Suprapubic skin (tissue), 4 donors: ENCODE data around the gene TTLL7. TPM values are rescaled to one million over a fixed set of nuclear protein-coding genes. Genes with fewer than 3 reads are reported as not detected.

ENCODE experiments used
- DNase-seq, 2 donors: peaks; one replicate each; pipeline ENCODE4 v3.0.0-alpha.2; 2019; ENCODE audit warnings: low spot score in 2 of 2
- H3K27ac ChIP-seq: fragments of 200-600 bp; sonication (generic); one replicate; pipeline ENCODE4 v1.5.1; 2019
- H3K27me3 ChIP-seq: fragments of 200-600 bp; sonication (generic); one replicate; pipeline ENCODE4 v1.5.1; 2019
- H3K36me3 ChIP-seq: fragments of 200-600 bp; sonication (generic); one replicate; pipeline ENCODE4 v1.5.1; 2019
- H3K4me1 ChIP-seq: fragments of 200-600 bp; sonication (generic); one replicate; pipeline ENCODE4 v1.5.1; 2019
- H3K4me3 ChIP-seq: fragments of 200-600 bp; sonication (generic); one replicate; pipeline ENCODE4 v1.5.1; 2019; ENCODE audit warnings: mild to moderate bottlenecking
- H3K9me3 ChIP-seq: fragments of 200-600 bp; sonication (generic); one replicate; pipeline ENCODE4 v1.5.1; 2019
- CTCF ChIP-seq, 2 donors: fragments of 200-600 bp in 1 of 2; fragments of 450-650 bp in 1 of 2; sonication (generic) in 1 of 2; IDR thresholded peaks; one replicate each; pipeline ENCODE4 v1.5.1; 2016 to 2019; ENCODE audit warnings: antibody characterized with exemption in 2 of 2, mild to moderate bottlenecking in 1 of 2, moderate library complexity in 1 of 2
- EP300 ChIP-seq: sonication (generic); formaldehyde crosslinking; IDR thresholded peaks from one replicate; pipeline ENCODE4 v1.6.1; 2017; ENCODE audit warnings: antibody characterized with exemption
- POLR2A ChIP-seq, 2 donors: fragments of 450-650 bp; IDR thresholded peaks; one replicate each; pipeline ENCODE4 v1.6.1; 2017; ENCODE audit warnings: antibody characterized with exemption in 2 of 2, mild to moderate bottlenecking in 2 of 2, moderate library complexity in 2 of 2
- POLR2AphosphoS5 ChIP-seq, 3 donors: sonication (generic); formaldehyde crosslinking; IDR thresholded peaks; one replicate each; pipeline ENCODE4 v1.6.1; 2017; ENCODE audit warnings: antibody characterized with exemption in 3 of 3
- WGBS: methylation state at CpG from one replicate; pipeline ENCODE4 v1.1.5; 2018; 5-methylcytosine and 5-hydroxymethylcytosine counted together
- total RNA-seq, 4 donors: library from RNA; depleted of rRNA; stranded (reverse); fragments of >200 nt; gene quantifications; one replicate each; pipeline ENCODE4 v1.1.0, GENCODE V29; 2016

The TTLL7 gene
- total RNA-seq, 4 donors from 2014 or later, result 1.5 to 3.1 (median 2.3) TPM

DNA sequence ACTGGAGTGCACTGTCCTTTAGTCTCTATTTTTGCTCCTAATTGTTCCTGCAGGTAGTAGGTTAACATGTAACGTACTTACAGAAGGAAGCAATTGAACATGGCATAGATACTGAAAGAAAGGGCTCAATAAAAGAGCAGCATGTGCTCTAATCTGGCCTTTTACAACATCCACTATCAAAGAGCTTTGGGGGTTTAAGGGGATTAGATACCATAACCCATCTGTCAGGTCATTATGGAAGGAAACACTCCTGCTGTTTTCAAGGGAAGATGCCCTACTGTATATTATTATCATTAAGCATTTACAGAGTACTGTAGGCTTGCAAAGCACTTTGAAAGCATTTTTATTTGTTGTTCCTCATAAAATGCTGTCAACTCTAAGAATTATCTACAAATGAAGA is 152.8 kb downstream of the TTLL7 start:
- WGBS, result 100% methylated on average over 1 of the region's 1 CpG
- peaks cover 5% of the 10 kb centered on the region for H3K4me1 ChIP-seq
- H3K9me3 ChIP-seq, result no peaks in the 10 kb centered on the region
- H3K36me3 ChIP-seq, result no peaks in the 10 kb centered on the region
- no peak overlapping the region for H3K27ac ChIP-seq
- H3K4me3 ChIP-seq, result no peak overlapping the region
- DNase-seq, result no peak
- H3K27me3 ChIP-seq, result no peaks in the 10 kb centered on the region
- TF ChIP-seq EP300 (no peak), POLR2A (IDR thresholded peaks at IDR 0.05) (no peak), CTCF (IDR thresholded peaks at IDR 0.05) (no peak), POLR2AphosphoS5 (IDR thresholded peaks at IDR 0.05) (no peak)

- WGBS, result 36% methylated on average over 4 of the region's 4 CpGs
- TF ChIP-seq EP300, result no peak
- TF ChIP-seq CTCF (IDR thresholded peaks at IDR 0.05), result no peak
- no peak for TF ChIP-seq POLR2A (IDR thresholded peaks at IDR 0.05)
- TF ChIP-seq POLR2AphosphoS5 (IDR thresholded peaks at IDR 0.05), result no peak
- Histone ChIP-seq H3K9me3 (no peaks in the 10 kb centered on the region), H3K4me1 (peaks cover 5% of the 10 kb centered on the region), H3K27me3 (no peaks in the 10 kb centered on the region), H3K4me3 (no peak overlapping the region), H3K36me3 (no peaks in the 10 kb centered on the region), H3K27ac (no peak overlapping the region)
- DNase-seq, result no peak
These were observed 153.4 kb downstream of the TTLL7 start for GRCh38 chr1:83845437-83846071.

DNA sequence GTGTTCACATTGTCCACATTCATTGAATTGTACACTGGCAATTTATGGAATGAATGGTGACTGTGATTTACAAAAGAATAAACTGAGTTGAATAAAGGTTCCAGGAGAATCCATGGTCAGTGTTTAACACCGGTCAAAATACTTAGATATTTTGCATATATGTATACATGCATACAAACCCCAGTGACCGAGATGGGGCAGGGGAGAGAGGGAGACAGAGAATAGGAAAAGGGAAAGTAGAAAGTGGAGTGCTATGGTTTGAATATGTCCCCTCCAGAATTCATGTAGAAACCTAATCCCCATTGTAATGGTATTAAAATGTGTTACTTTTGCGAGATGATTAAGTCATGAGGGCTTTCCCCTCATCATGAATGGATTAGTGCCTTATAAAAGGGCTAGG is 154.4 kb downstream of the TTLL7 start:
- Histone ChIP-seq H3K4me1 (peaks cover 5% of the 10 kb centered on the region), H3K36me3 (no peaks in the 10 kb centered on the region), H3K9me3 (no peaks in the 10 kb centered on the region), H3K27ac (no peak overlapping the region), H3K4me3 (no peak overlapping the region), H3K27me3 (no peaks in the 10 kb centered on the region)
- no peak for DNase-seq
- WGBS, result 95% methylated on average over 3 of the region's 3 CpGs
- TF ChIP-seq CTCF (IDR thresholded peaks at IDR 0.05) (no peak), POLR2AphosphoS5 (IDR thresholded peaks at IDR 0.05) (no peak), POLR2A (IDR thresholded peaks at IDR 0.05) (no peak), EP300 (no peak)

GRCh38 chr1:83839566-83840173 is 159.3 kb downstream of the TTLL7 start:
- H3K4me1 ChIP-seq, result no peaks in the 10 kb centered on the region
- H3K36me3 ChIP-seq, result no peaks in the 10 kb centered on the region
- no peak overlapping the region for H3K27ac ChIP-seq
- H3K27me3 ChIP-seq, result no peaks in the 10 kb centered on the region
- H3K9me3 ChIP-seq, result no peaks in the 10 kb centered on the region
- 97% methylated on average over 3 of the region's 3 CpGs for WGBS
- TF ChIP-seq CTCF (IDR thresholded peaks at IDR 0.05), result no peak
- no peak for TF ChIP-seq POLR2AphosphoS5 (IDR thresholded peaks at IDR 0.05)
- no peak for TF ChIP-seq EP300
- no peak for TF ChIP-seq POLR2A (IDR thresholded peaks at IDR 0.05)
- no peak overlapping the region for H3K4me3 ChIP-seq
- no peak for DNase-seq

- WGBS, result 94% methylated on average over 5 of the region's 5 CpGs
- H3K4me3 ChIP-seq, result no peak overlapping the region
- no peak for TF ChIP-seq POLR2AphosphoS5 (IDR thresholded peaks at IDR 0.05)
- no peaks in the 10 kb centered on the region for H3K36me3 ChIP-seq
- H3K27me3 ChIP-seq, result no peaks in the 10 kb centered on the region
- H3K9me3 ChIP-seq, result no peaks in the 10 kb centered on the region
- H3K27ac ChIP-seq, result no peak overlapping the region
- DNase-seq, result no peak
- no peaks in the 10 kb centered on the region for H3K4me1 ChIP-seq
These were observed 160.4 kb downstream of the TTLL7 start for GRCh38 chr1:83838573-83838972.
